ENCODE data around the gene REM1. TPM values are rescaled to one million over a fixed set of nuclear protein-coding genes. Genes with fewer than 3 reads are reported as not detected.
"Not testable (repeated sequence)": the region's sequence is repeated elsewhere in the genome, so short reads cannot be mapped to it uniquely, and the experiment has no call there.

Gene REM1
- total and polyA plus RNA-seq, 4 donors, result 2.5 to 13.9 (median 13.2) TPM

- DNase-seq (peak in 1 of 2 donors; percentile 10), ATAC-seq (ENCODE audit: low FRiP score) (no peak)
- Histone ChIP-seq H3K4me3 (ENCODE audit: low read length in 2 of 2) (peak overlapping the region; percentile 38 to 67), H3K4me1 (ENCODE audit: control insufficient read depth in 1 of 2, insufficient read depth in 2 of 2, low read length in 2 of 2) (peaks cover 3 to 4% of the 10 kb centered on the region in 2 donors), H3K9me3 (ENCODE audit: control insufficient read depth, low read length) (no peaks in the 10 kb centered on the region), H3K27ac (ENCODE audit: low read depth in 1 of 2, low read length in 2 of 2) (no peak overlapping the region), H3K27me3 (ENCODE audit: control insufficient read depth in 1 of 2, insufficient read depth in 2 of 2, low read length in 1 of 2) (no peaks in the 10 kb centered on the region), H3K36me3 (ENCODE audit: control insufficient read depth in 1 of 2, insufficient read depth in 2 of 2, low read length in 1 of 2) (no peaks in the 10 kb centered on the region)
- WGBS, 2 donors, result 6 to 7% methylated on average over 4 of the region's 4 CpGs
- intact Hi-C loops (cut with DNase I), result no loop called here
These were observed 40.1 kb downstream of the REM1 start for GRCh38 chr20:31515072-31515774.

- H3K27me3 ChIP-seq (ENCODE audit: control insufficient read depth in 1 of 2, insufficient read depth in 2 of 2, low read length in 1 of 2), result no peaks in the 10 kb centered on the region
- whole genome bisulfite sequencing, 2 donors, result 86% methylated on average over 3 of the region's 3 CpGs
- ATAC-seq (ENCODE audit: low FRiP score) (no peak), DNase-seq (peak in 1 of 2 donors; percentile 46)
- intact Hi-C loops (cut with DNase I), result no loop called here
- H3K4me1 ChIP-seq (ENCODE audit: control insufficient read depth in 1 of 2, insufficient read depth in 2 of 2, low read length in 2 of 2), result peaks cover 3 to 4% of the 10 kb centered on the region in 2 donors
- H3K27ac ChIP-seq (ENCODE audit: low read depth in 1 of 2, low read length in 2 of 2), result no peak overlapping the region
- peak overlapping the region in 1 of 2 donors; percentile 67 for H3K4me3 ChIP-seq (ENCODE audit: low read length in 2 of 2)
- no peaks in the 10 kb centered on the region for H3K9me3 ChIP-seq (ENCODE audit: control insufficient read depth, low read length)
- H3K36me3 ChIP-seq (ENCODE audit: control insufficient read depth in 1 of 2, insufficient read depth in 2 of 2, low read length in 1 of 2), result no peaks in the 10 kb centered on the region
These were observed 40.7 kb downstream of the REM1 start for GRCh38 chr20:31515775-31516107.

DNA sequence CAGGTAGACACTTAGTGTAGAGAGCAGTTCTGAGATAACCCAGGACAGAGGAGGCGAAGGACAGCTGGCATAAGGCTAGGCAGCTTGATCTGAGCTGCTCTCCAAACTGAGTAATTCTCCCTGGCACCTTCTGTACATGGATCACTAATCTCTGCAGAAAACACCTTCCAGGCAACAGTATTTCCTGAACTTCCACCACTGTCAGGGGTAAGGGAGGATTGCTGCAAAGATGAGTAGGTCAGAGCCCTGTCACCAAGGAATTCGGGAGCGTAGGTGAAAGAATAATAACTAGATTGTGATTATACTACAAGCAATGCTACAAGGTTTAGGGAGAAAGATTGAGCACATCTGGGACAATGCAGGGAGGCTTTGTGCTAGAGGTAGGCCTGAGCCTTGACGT, 41.1 kb downstream of the REM1 start:
- no peak for DNase-seq
- H3K27ac ChIP-seq (ENCODE audit: low read depth in 1 of 2, low read length in 2 of 2), result no peak overlapping the region
- 85 to 87% methylated on average over 4 of the region's 4 CpGs for WGBS, 2 donors
- no peak for ATAC-seq (ENCODE audit: low FRiP score)
- no peak overlapping the region for H3K4me3 ChIP-seq (ENCODE audit: low read length in 2 of 2)
- intact Hi-C loops (cut with DNase I), result no loop called here
- H3K9me3 ChIP-seq (ENCODE audit: control insufficient read depth, low read length), result no peaks in the 10 kb centered on the region
- H3K27me3 ChIP-seq (ENCODE audit: control insufficient read depth in 1 of 2, insufficient read depth in 2 of 2, low read length in 1 of 2), result no peaks in the 10 kb centered on the region
- peaks cover 3 to 4% of the 10 kb centered on the region in 2 donors for H3K4me1 ChIP-seq (ENCODE audit: control insufficient read depth in 1 of 2, insufficient read depth in 2 of 2, low read length in 2 of 2)
- no peaks in the 10 kb centered on the region for H3K36me3 ChIP-seq (ENCODE audit: control insufficient read depth in 1 of 2, insufficient read depth in 2 of 2, low read length in 1 of 2)

DNA sequence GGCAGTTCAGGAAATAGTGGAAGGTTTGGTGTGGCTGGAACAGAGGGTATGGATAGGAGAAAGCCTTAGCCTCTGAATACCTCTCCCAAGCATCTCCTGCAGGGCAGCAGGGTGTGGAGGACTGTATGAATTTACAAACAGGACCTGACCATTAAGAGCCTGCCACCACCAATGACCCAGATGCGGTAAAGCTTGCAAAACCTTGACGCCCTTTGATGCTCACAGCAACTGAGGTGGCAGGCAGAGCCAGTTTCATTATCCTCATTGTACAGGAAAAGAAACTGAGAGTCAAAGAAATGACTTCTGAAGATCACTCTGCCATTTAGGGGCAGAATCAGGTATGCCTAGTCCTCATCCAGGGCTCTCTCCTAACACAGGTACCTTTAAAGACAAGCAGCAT, 41.6 kb downstream of the REM1 start:
- H3K27ac ChIP-seq (ENCODE audit: low read depth in 1 of 2, low read length in 2 of 2), result no peak overlapping the region
- no peak overlapping the region for H3K4me3 ChIP-seq (ENCODE audit: low read length in 2 of 2)
- ATAC-seq (ENCODE audit: low FRiP score) (no peak), DNase-seq (peak in 1 of 2 donors; percentile 17)
- no peaks in the 10 kb centered on the region for H3K27me3 ChIP-seq (ENCODE audit: control insufficient read depth in 1 of 2, insufficient read depth in 2 of 2, low read length in 1 of 2)
- WGBS, 2 donors, result 91% methylated on average over 2 of the region's 2 CpGs
- no peaks in the 10 kb centered on the region for H3K36me3 ChIP-seq (ENCODE audit: control insufficient read depth in 1 of 2, insufficient read depth in 2 of 2, low read length in 1 of 2)
- intact Hi-C loops (cut with DNase I), result no loop called here
- H3K9me3 ChIP-seq (ENCODE audit: control insufficient read depth, low read length), result no peaks in the 10 kb centered on the region
- peaks cover 3 to 4% of the 10 kb centered on the region in 2 donors for H3K4me1 ChIP-seq (ENCODE audit: control insufficient read depth in 1 of 2, insufficient read depth in 2 of 2, low read length in 2 of 2)

DNA sequence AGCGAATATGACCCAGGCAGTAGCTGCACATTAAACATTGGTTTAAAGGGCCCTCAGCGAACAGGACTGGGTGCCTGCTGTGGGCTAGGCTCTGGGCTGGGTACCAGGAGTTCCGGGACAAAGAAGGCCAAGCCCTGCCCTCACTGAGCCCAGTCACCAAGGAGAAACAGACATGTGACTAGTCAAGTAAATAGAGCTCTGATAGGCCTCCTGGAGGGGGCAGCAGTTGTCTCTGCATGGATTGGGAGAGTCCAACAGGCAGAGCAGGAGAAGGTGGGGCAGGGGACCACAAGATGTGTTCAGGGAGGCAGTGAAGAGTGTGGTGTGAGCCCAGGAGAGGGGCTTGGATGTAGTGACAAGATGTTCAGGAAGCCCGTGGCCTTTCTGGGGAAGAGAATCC, 42.3 kb downstream of the REM1 start:
- WGBS, 2 donors, result 62 to 64% methylated on average over 4 of the region's 4 CpGs
- intact Hi-C loops (cut with DNase I), result no loop called here
- H3K4me1 ChIP-seq (ENCODE audit: control insufficient read depth in 1 of 2, insufficient read depth in 2 of 2, low read length in 2 of 2), result peaks cover 3 to 4% of the 10 kb centered on the region in 2 donors
- H3K4me3 ChIP-seq (ENCODE audit: low read length in 2 of 2), result no peak overlapping the region
- no peaks in the 10 kb centered on the region for H3K9me3 ChIP-seq (ENCODE audit: control insufficient read depth, low read length)
- no peak for ATAC-seq (ENCODE audit: low FRiP score)
- no peaks in the 10 kb centered on the region for H3K27me3 ChIP-seq (ENCODE audit: control insufficient read depth in 1 of 2, insufficient read depth in 2 of 2, low read length in 1 of 2)
- DNase-seq, result peak in 1 of 2 donors; percentile 70
- no peak overlapping the region for H3K27ac ChIP-seq (ENCODE audit: low read depth in 1 of 2, low read length in 2 of 2)
- H3K36me3 ChIP-seq (ENCODE audit: control insufficient read depth in 1 of 2, insufficient read depth in 2 of 2, low read length in 1 of 2), result no peaks in the 10 kb centered on the region

DNA sequence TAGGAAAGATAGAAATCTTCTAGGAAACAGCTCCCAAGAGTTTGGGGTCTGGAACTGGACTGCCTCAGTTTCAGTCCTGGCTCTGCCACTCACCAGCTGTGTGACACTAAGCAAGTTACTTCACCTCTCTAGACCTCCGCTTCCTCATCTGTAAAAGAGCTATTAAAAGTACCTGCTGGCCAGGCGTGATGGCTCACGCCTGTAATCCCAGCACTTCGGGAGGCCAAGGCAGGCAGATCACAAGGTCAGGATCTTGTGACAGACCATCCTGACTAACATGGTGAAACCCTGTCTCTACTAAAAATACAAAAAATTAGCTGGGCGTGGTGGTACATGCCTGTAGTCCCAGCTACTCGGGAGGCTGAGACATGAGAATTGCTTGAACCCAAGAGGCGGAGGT, 46.2 kb downstream of the REM1 start:
- ATAC-seq (ENCODE audit: low FRiP score); H3K4me1 ChIP-seq (ENCODE audit: control insufficient read depth in 1 of 2, insufficient read depth in 2 of 2, low read length in 2 of 2); H3K27ac ChIP-seq (ENCODE audit: low read depth in 1 of 2, low read length in 2 of 2); H3K9me3 ChIP-seq (ENCODE audit: control insufficient read depth, low read length); intact Hi-C loops (cut with DNase I); DNase-seq; H3K36me3 ChIP-seq (ENCODE audit: control insufficient read depth in 1 of 2, insufficient read depth in 2 of 2, low read length in 1 of 2); H3K27me3 ChIP-seq (ENCODE audit: control insufficient read depth in 1 of 2, insufficient read depth in 2 of 2, low read length in 1 of 2); H3K4me3 ChIP-seq (ENCODE audit: low read length in 2 of 2): not testable (repeated sequence)
- 89 to 91% methylated on average over 7 of the region's 7 CpGs for WGBS, 2 donors

- Histone ChIP-seq H3K27ac (ENCODE audit: low read depth in 1 of 2, low read length in 2 of 2) (no peak overlapping the region), H3K36me3 (ENCODE audit: control insufficient read depth in 1 of 2, insufficient read depth in 2 of 2, low read length in 1 of 2) (peaks cover 0 to 4% of the 10 kb centered on the region in 2 donors), H3K4me1 (ENCODE audit: control insufficient read depth in 1 of 2, insufficient read depth in 2 of 2, low read length in 2 of 2) (peaks cover 0 to 1% of the 10 kb centered on the region in 2 donors), H3K9me3 (ENCODE audit: control insufficient read depth, low read length) (no peaks in the 10 kb centered on the region), H3K27me3 (ENCODE audit: control insufficient read depth in 1 of 2, insufficient read depth in 2 of 2, low read length in 1 of 2) (no peaks in the 10 kb centered on the region), H3K4me3 (ENCODE audit: low read length in 2 of 2) (no peak overlapping the region)
- no peak for ATAC-seq (ENCODE audit: low FRiP score)
- no peak for DNase-seq
- 81 to 87% methylated on average over 6 of the region's 6 CpGs for WGBS, 2 donors
- intact Hi-C loops (cut with DNase I), result no loop called here
These were observed 47.6 kb downstream of the REM1 start for GRCh38 chr20:31522731-31523130.

- H3K27ac ChIP-seq (ENCODE audit: low read depth in 1 of 2, low read length in 2 of 2), result no peak overlapping the region
- H3K36me3 ChIP-seq (ENCODE audit: control insufficient read depth in 1 of 2, insufficient read depth in 2 of 2, low read length in 1 of 2), result peaks cover 0 to 4% of the 10 kb centered on the region in 2 donors
- DNase-seq (peak in 1 of 2 donors; percentile 70), ATAC-seq (ENCODE audit: low FRiP score) (peak; percentile 58)
- 91 to 92% methylated on average over 8 of the region's 8 CpGs for WGBS, 2 donors
- no peaks in the 10 kb centered on the region for H3K9me3 ChIP-seq (ENCODE audit: control insufficient read depth, low read length)
- no peak overlapping the region for H3K4me3 ChIP-seq (ENCODE audit: low read length in 2 of 2)
- no peaks in the 10 kb centered on the region for H3K27me3 ChIP-seq (ENCODE audit: control insufficient read depth in 1 of 2, insufficient read depth in 2 of 2, low read length in 1 of 2)
- H3K4me1 ChIP-seq (ENCODE audit: control insufficient read depth in 1 of 2, insufficient read depth in 2 of 2, low read length in 2 of 2), result peaks cover 0 to 1% of the 10 kb centered on the region in 2 donors
- intact Hi-C loops (cut with DNase I), result no loop called here
These were observed 48.5 kb downstream of the REM1 start for GRCh38 chr20:31523361-31524283.
